GM19395 (cell line): ENCODE measurements around the gene PRM2.
"Not testable (repeated sequence)": the region's sequence is repeated elsewhere in the genome, so short reads cannot be mapped to it uniquely, and the experiment has no call there.

Experiments used
- ATAC-seq: cut with Tn5 transposase; IDR thresholded peaks from one replicate; pipeline ENCODE4 v1.9.1; 2021; ENCODE audit warnings: mild to moderate bottlenecking, moderate library complexity; ENCODE audit not compliant: unreplicated experiment

PRM2 gene

DNA sequence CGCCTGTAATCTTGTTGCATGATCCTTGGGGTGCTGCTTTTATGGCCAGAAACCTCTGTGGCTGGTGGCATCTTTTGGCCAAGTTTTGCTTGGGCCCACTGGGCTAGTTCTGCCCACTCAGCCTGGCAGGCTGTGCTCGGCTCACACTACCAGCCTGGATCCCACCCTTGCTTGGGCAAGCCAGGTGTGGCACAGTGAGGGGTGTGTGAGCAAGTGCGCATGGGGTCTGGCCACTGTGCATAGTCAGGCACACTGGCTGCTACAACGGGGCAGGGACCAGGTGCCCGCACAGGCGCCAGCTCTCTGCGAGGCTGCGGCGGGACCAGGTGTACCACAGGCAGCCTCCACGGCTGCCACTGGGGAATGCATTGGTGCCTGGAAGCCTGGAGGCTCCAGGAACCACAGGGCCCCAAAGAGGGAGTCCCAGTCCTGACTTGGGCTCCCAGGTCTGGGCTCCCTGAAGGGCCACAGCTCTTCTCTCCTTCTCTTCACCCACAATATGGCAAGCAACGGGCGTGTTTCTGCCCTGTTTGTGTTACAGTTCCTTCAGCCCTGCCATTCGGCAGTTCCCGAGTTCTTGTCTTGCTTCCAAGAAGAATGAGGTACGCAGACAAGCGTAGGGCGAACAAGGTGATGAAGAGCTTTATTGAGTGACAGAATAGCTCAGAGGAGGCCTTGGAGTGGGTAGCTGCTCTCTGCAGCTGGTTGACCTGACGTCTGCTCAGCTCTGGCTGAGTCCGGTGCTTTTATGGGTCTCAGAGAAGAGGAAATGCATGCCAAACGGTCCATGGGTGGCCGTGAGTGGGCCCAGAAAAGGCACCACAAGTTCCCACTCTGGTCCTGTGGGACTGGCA lies 31.6 kb upstream of the PRM2 start:
- ATAC-seq: no peak

DNA sequence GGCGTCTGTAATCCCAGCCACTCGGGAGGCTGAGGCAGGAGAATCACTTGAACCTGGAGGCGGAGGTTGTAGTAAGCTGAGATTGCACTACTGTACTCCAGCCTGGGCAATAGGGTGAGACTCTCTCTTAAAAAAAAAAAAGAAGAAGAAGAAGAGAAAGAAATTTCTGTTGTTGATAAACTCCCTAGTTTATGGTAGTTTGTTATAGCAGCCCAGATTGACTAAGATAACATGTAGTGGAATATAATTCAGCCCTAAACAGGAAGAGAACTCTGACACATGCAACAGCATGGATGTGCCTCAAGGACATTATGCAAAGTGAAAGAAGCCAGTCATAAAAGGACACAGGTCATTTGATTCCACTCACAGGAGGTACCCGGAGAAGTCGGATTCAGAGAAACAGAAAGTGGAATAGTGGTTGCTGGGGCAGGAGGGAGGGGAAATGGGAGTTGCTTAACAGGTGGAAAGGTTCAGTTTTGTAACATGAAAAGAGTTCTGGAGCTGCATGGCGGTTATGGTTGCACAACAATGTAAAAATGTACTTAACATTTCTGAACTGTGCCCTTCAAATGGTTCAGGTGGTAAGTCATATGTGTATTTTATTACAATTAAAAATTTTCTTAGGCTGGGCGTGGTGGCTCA lies 30.8 kb upstream of the PRM2 start:
- ATAC-seq: no peak

DNA sequence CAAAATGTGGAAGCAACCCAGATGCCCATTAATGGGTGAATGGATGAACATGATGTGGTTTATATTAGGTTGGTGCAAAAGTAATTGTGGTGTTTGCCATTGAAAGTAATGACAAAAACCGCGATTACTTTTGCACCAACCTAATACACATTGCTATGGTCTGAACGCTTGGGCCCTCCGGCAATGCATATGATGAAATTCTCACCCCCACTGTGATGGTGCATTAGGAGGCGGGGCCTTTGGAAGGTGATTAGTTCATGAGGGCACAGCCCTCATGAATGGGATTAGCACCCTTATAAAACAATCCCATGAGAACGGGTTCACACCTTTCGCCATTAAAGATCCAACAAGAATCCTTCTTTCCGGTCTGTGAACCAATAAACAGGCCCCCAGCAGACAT lies 30.1 kb upstream of the PRM2 start:
- no peak for ATAC-seq

DNA sequence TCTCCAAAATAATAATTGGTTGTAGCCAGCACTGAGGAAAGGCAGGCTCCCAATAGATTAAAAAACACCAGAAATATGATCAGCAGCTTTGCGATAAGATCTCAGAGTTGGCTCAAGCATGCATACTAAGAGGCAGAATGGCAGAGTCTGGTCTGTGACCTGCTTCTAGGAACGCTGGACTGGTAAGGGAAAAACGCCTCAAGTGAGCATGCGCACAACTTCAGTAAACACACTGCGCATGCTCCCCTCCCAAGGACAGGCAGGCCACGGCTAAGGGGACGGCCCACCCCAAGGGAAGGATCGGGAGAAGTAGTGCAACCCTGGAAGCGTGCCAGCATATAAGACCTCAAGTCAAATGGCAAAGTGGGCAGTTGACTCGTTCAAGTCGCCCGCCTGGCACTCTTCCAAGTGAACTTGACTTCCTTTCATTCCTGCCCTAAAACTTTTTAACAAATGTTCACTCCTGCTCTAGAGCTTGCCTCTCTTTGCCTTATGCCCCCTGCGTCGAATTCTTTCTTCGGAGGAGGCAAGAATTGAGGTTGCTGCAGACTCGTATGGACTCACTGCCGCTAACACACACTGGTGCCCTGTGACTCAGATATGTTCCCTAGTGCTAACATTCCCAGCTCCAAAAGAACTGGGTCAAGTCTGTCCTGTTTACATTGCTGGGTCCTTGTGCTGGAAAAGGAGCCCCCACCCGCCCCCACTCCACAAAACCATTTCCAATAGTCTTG lies 27.3 kb upstream of the PRM2 start:
- ATAC-seq: no peak

DNA sequence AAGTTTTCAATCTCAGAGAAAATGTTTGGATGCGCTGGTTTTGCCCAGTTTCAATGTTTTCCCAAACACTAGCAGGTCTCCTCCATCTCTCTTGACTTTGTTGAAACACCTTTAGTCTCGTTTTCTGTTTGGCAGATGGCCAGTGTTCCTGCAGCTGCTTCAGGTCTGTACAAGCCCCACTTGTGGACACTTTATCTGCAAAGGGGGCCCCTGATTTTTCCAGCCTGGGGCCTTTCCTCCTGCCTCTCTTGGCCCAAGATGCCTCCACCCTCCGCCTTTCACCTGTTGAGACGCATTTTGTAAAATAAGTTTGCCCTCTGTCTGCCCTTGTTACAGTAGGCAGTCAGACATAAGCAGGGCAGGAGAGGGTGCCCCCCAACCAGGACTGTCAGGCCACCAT lies 26.7 kb upstream of the PRM2 start:
- no peak for ATAC-seq

DNA sequence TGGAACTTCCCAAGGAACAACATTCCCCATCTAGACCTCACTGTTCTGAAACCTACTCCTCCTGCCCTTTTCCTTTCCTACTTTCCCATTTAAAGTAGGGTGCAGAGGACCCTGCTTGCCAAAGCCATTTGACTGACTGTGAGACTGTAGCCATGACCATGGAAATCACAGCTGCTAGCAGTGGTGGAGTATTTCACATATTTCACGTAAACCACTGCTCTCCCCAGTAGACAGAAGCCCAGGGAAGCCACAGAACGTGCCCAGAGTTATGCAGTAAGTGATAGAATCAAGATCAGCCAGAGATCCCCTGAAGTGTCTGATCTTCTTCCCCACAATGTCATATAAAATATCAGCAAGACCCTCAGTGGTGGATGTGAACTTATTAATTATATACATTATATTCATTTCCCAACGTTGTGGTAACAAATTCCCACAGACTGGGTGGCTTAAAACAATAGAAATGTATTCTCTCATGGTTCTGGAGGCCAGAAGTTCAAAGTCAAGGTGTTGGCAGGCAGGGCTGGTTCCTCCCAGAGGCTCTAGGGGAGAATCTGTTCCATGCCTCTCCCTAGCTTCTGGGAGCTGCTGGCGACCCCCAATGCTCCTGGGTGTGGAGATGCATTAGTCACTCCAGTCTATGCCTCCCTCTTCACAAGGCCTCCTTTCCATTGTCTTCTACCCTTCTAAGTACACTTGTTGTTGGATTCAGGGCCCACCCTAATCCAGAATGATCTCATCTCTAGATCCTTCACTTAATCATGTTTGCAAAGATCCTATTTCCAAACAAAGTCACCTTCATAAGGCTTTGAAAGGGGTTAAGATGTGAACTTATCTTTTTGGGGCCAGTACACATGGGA lies 25.6 kb upstream of the PRM2 start:
- no peak for ATAC-seq

DNA sequence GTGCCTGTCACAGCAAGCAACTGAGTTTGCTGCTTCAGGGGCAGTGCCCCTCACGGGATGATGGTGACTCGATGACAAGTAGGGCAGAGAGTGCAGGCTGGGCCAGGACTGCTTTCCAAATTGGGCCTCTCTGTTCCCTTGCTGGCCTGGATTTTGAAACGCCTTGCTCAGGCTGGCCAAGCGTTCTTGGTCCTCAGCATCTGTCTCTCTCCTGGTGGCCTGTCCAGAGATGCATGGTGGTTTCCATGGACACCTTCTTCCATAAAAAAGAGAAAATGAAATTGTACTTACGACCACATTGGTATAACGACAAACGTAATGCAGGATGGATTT lies 24.2 kb upstream of the PRM2 start:
- no peak for ATAC-seq

DNA sequence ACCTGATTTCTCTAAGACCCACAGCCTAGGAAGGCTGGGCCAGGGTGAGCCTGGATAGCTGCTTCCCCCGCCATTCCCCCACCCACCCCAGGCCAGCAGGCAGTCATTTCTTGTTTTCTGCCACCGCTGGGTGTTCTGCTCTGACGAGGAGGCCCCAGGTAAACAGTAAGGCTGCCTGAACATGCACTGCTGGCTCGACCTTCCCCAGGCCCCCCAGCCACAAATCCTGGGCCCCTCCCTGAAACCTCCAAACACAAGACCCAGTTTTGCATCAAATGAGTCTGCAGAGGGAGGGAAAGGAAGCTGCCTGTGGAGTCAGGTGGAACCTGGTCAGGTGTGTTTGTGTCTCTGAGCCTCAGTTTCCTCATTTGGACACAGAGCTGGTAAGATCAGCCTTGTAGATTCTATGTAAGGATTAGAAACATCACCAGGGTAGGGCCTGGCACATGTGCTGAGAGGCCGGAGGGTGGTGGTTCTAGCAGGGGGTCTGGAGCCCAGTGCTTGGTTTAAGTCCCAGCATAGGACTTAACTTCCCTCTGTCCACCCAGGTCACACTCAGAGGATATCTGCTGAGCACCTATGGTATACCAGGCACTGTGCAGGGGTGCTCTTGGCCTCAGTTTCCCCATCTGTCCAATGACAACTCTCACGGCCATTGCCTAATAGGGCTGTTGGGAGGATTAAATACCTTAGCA lies 23.7 kb upstream of the PRM2 start:
- ATAC-seq: no peak

DNA sequence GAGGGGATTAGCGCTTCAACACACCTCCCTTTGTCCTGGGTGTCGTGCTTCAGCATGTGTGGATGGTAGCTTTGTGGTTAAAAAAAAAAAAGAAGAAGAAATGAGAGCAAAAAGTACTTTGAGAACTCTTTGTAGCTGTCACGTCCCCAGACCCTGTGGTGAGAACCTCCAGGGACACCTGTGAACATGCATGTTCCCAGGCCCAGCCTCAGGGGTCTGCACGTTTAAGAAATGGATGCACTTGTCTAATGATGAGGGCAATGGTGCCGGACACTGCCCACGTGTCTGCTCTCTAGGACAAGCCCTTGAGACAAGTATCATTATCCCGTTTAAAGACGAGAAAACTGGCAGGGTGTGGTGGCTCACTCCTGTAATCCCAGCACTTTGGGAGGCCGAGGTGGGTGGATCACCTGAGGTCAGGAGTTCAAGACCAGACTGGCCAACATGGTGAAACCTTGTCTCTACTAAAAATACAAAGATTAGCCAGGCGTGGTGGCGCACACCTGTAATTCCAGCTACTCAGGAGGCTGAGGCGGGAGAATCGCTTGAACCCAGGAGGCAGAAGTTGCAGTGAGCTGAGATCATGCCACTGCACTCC lies 22.8 kb upstream of the PRM2 start:
- ATAC-seq: not testable (repeated sequence)

DNA sequence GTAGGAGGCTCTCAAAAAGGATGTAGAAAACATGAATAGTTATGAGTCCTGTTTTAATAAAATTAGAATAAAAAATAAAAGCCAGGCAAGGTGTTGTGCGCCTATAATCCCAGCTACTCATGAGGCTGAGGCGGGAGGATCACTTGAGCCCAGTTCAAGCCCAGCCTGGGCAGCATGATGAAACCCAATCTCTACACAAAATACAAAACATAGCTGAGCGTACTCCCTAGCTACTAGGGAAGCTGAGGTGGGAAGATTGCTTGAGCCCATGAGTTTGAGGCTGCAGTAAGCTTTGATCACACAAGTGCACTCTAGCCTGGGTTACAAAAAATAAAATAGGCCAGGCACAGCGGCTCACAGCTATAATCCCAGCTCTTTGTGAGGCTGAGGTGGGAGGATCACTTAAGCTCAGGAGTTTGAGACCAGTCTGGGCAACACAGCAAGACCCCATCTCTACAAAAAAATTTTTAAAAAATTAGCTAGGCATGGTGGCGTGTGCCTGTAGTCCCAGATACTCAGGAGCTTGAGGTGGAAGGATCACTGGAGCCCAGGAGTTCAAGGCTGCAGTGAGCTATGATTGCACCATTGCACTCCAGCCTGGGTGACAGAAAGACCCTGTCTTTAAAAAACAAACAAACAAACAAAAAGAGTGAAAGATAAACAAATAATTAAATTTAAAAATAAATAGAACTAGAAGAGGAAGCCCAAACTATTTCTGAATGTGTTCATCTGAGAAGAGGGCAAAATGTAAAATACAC lies 22.0 kb upstream of the PRM2 start:
- no peak for ATAC-seq

DNA sequence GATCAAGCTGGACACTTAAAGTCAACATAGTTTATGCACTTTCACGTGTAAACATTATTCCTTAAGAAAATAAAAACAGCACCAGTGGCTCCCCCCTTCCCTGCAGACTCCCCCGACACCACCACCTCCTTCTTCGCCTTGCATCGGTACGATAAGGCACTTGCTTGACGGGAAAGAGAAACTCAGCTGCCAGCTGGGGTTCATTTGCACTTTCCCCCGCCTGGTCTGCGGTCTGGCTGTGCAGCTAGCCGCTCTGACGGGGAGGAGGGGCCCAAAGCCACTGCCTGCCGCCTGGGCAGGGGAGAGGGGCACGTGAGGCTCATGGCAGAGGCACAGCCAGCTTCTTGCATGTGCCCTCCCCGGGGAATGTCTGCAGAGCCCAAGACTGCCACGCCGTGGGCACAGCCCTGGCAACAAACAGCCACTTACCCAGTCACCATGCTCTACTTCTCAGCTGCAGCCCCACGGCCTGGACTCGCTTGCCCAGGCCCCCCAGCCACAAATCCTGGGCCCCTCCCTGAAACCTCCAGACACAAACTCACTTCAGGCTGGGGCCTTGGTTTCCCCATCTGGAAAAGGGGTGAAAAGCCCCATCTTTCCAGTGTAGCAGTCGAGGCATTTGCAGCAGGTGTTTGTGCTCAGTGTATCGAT lies 21.3 kb upstream of the PRM2 start:
- ATAC-seq: peak; percentile 78

DNA sequence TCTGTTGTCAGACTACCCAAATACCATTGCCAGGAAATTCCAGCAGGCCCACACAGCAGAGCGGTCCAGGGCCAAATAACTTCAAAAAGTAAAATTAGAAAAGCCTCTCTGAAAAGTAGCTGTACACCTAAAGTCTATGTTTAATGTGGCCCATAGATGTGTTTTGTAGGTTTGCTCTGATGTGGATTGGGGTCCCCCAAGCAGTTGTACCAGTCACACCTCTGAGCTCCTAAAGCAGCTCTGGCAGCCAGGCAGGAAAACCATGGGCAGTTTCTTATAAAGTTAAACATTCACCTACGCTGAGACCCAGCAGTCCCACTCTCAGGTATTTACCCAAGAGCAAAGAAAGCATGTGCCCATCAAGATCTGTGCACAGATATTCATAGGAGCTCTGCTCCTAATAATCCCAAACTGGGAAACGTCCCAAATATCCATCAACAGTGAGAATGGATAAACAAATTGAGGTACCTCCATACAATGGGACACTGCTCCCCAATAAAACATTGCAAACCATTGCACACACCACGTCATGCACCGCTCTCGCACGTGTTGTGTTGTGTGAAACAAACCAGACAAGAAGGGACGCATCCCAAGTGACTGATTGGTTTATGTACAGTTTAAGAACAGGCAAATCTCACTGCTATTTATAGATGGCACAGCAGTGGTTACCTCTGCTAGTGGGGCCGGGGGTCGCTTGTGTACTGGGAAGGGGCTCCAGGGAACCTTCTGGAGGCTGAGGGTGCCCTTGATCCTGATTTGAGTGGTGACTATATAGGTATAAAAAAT lies 20.6 kb upstream of the PRM2 start:
- no peak for ATAC-seq

DNA sequence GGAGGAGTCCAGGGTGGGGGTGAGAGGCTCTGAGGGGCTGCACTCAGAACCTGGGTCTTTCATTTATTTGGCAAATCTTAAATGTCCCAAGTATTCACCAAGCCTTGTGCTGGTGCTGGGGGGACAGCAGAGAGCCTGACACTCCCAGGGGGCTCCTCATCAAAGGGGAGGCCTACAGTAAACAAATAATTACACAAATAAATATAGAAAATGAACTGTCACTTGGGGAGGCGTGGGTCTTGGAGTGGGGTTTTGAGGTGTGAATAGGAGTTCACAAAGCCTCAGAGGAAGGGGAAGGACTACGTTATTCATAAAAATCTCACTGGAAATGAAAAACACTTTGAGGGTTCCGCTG lies 20.0 kb upstream of the PRM2 start:
- ATAC-seq: no peak

DNA sequence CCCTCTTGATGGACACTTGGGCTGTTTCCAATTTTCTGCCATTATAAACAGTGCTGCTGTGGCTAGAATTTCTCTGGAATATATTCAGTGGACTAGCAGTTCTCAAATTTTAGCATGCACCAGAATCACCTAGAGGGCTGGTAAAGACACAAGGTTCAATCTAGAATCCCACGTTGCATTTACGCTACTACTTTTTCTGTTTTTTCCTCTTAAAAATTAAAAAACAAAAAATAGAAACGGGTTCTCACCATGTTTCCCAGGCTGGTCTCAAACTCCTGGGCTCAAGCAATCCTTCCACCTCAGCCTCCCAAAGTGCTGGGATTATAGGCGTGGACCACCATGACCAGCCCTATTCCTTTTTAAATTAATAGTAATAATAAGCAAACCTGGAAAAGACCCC lies 19.4 kb upstream of the PRM2 start:
- ATAC-seq: no peak

DNA sequence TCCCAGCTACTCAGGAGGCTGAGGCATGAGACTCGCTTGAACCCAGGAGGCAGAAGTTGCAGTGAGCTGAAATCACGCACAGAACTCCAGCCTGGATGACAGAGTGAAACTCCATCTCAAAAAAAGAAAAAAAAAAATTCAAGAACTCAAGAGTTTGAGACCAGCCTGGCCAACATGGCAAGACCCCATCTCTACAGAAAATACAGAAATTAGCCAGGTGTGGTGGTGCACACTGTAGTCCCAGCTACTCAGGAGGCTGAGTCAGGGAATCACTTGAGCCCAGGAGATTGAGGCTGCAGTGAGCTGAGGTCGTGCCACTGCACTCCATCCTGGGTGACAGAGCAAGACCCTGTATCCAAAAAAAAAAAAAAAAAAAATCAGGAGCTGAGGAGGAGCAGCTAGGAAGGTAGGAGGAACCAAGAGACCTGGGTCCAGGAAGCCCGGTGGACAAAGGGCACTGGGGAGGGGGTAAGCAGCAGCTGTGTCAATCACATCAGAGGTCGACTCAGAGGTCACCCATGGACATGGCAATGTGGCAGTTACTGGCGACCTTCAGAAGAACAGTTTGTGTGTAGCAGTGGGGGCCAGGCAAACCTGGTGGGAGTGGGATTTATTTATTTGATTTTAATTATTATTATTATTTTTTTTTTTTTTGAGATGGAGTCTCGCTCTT lies 15.9 kb upstream of the PRM2 start:
- no peak for ATAC-seq

DNA sequence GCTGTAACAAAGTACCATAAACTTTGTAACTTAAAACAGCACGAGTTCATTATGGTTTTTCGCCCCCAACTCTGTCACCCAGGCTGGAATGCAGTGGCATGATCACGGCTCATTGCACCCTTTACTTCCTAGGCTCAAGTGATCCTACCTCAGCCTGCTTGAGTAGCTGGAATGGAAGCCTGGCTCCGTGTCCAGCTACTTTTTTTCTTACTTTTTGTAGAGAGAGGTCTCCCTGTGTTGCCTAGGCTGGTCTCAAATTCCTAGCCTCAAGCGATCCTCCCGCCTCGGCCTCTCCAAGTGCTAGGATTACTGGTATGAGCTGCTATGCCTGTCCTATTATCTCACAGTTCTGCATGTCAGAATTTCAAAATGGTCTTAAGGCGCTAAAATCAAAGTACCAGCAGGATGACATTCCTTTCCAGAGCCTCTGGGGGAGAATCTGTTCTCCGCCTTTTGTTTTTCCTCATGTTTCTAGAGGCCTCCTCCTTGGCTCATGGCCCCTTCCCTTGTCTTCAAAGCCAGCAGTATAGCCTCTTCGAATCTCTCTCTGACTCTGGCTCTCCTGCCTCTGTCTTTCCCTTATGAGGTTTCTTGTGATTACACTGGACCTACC lies 14.9 kb upstream of the PRM2 start:
- ATAC-seq: no peak
